GM18508 (cell line): Measurements from ENCODE around the gene BMP7.
"Not testable (repeated sequence)": the region's sequence is repeated elsewhere in the genome, so short reads cannot be mapped to it uniquely, and the experiment has no call there.

Experiments used
- ATAC-seq: cut with Tn5 transposase; IDR thresholded peaks from one replicate; pipeline ENCODE4 v1.9.1; 2021; ENCODE audit warnings: moderate number of reproducible peaks; ENCODE audit not compliant: insufficient read depth, unreplicated experiment

Gene BMP7

DNA sequence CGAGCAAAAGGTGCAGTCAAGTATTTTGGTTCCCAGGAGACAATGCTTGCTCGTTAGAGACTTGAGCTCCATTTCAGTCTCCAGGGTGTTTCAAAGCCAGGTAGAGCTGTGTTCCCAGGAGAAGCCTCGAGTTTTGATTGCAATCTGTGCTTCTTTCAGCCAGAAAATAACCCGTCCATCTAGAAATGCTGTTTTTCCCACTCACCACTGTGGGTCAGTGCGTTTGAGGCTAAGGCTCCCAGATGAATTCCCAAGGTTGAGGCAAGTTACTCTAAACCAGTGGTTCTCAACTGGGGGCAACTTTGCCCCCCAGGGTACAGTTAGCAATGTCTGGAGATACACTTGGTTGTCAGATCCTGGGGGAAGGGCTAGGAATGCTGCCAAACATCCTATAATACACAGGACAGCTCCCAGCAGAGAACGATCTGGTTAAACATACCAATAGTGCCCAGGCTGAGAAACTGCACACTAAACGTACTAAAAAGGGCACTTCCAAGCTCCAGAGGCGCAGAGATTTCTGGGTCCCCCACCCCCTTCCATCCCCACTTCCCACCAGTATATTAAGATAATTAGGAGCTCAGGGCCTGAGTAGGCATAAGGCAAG, 13.8 kb downstream of the BMP7 start:
- no peak for ATAC-seq

DNA sequence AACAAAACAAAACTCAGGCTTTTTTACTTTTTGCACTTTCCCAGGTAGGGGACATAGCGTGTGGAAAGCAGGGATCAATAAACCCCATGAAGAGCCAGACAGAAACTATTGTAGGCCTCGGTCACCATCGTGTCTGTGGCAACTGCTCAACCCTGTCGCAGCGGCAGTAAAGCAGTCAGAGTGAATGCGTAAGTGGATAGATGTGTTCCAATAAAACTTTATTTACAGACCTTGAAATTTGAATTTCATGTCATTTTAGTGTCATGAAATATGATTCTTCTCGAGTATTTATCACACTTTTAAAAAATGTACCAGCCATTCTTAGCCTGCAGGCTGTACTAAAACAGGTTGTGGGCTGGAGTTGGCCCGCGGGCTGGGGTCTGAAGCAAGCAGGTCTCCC, 14.5 kb downstream of the BMP7 start:
- no peak for ATAC-seq

DNA sequence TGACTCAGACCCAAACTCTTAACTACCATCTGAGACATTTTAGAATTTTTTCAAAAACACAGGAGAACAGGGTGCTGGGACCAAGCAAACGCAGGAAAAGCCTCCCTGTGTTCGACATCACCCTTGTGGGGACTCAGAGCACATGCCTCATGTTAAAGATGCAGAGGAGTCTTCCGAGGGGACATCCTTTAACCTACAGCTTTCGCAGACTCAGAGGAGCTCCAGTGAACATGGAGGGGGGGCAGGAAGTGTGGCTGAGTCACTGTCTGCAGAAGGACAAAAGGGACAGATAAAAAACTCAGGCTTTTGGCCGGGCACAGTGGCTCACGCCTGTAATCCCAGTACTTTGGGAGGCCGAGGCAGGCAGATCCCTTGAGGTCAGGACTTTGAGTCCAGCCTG, 15.1 kb downstream of the BMP7 start:
- ATAC-seq: no peak

DNA sequence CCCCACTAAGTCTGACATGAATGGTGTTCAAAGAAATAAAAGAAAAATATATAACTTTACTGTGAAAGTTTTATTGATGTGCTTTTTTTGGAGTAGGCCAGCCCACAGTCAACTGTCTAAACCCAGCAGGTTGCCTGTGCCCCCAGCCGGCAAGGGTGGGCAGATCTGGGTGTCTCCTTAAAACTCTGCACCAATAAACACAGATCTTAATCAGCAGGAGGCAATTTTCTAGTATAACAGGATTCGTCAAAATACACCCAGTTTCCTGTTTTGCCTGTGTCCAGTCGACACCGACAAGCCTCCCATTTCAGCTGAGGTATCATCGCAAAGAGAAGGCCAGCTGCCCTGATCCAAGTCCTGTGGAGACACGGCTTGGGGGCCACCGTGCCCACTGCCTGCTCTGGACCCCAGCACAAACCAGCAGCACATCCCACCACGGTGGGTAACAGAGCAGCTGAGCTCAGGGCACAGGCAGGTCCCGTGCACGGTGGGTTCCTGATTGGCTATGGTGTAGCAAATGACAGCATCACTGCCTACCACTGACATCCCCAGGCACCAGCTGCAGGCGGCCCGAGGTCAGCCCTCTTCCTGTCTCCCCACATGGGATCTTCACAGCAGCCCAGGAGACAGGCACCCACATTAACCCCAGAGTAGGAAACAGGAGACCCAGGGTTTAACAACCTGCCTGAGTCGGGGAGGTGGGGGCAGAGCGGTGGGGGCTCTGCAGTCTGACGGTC, 15.7 kb downstream of the BMP7 start:
- no peak for ATAC-seq

DNA sequence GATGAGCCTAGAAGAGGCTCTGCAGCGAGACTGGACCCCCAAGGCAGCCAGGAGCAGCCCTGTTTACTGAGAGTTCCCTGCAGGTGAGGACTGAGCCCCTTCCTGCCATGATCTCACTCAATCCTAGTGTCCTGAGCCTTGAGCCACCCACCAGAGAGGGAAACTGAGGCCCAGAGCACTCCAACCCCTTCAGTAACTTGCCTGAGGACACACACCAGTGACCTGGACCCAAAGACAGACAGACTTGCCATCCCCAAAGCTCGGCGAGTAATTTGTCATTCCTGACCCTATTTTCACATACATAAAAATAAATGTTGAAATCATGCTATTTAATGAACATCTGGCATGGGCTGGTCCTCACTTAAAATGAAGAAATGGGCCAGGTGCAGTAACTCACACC, 16.7 kb downstream of the BMP7 start:
- no peak for ATAC-seq

DNA sequence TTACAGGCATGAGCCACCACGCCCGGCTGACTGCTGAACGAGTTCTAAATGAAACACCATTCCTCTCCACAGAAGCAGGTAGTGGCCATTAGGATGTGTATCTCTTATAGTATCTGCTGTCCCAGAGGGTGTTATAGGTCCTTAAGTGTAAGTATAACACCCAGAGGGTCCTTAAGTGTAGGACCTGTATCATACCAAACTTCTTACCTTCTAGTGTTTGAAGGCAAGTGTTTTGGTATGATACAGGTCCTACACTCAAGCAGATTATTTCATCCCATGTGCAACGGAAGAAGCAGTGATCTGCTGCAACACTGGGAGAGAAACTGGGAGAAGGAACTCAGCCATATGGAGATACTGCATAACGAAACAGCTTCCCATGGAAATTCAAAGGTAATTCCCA, 17.4 kb downstream of the BMP7 start:
- no peak for ATAC-seq

- no peak for ATAC-seq
Observed at GRCh38 chr20:57248132-57248797, 18.2 kb downstream of the BMP7 start.

- ATAC-seq: no peak
Observed at GRCh38 chr20:57247292-57247965, 19.0 kb downstream of the BMP7 start.

- no peak for ATAC-seq
Observed at GRCh38 chr20:57245997-57246396, 20.4 kb downstream of the BMP7 start.

- ATAC-seq: no peak
Observed at GRCh38 chr20:57244627-57245214, 21.7 kb downstream of the BMP7 start.

DNA sequence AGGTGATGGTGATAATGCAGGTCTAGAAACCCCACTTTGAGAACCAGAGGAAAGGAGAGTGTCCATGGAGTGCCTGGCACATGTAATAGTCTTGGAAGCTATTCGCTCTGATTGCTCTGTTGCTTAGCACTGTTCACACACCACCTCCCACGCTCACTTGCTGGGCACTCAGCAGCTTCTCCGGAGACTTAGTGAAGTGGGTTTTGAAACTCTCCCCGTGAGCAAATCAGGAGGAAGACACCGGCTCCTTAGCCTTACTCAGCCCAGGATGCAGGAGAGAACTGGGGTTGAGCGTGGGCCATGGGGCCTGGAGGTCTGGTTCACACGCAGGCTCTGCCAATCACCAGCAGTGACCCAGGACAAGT, 22.2 kb downstream of the BMP7 start:
- ATAC-seq: no peak

GRCh38 chr20:57243480-57244220, 22.8 kb downstream of the BMP7 start:
- no peak for ATAC-seq

DNA sequence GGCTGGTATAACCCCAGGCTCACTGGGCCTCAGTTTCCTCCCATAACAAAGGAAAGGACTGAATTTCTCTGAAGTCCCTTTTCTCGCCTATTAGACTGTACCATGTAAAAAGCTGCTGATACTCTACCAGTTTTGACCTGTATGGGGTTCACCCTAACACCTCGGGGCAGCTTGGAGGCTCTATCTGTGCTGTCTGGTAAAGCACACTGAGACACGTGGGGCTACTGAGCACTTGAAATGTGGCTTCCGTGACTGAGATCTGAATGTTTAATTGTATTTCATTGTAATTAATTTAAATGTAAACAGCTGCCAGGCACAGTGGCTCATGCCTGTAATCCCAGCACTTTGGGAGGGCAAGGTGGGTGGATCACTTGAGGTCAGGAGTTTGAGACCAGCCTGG, 24.0 kb downstream of the BMP7 start:
- no peak for ATAC-seq

- ATAC-seq: no peak
Observed at GRCh38 chr20:57241363-57241991, 25.0 kb downstream of the BMP7 start.

DNA sequence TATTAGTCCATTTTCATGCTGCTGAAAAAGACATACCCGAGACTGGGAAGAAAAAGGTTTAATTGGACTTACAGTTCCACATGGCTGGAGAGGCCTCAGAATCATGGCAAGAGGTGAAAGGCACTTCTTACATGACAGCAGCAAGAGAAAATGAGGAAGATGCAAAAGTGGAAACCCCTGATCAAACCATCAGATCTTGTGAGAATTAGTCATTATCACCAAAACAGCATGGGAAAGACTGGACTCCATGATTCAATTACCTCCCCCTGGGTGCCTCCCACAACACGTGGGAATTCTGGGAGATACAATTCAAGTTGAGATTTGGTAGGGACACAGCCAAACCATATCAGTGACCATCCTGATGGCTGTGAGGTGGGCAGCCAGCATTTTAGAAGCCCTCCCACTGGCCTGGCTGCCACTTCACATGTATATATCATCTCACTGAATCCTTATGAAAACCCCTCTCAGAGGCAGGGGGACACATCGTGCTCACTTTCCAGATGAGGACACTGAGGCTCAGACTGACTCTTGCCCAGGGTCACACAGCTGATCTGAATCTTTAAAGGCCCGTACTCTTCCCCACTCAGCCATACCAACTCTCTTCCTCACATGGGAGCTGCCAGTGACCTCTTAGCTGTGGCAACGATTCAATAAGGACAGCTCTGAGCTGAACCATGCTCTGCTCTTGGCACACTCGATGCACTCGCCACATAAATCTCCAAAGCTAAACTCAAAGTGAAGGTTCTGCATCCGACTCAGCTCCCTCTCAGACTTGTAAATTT, 25.7 kb downstream of the BMP7 start:
- no peak for ATAC-seq

DNA sequence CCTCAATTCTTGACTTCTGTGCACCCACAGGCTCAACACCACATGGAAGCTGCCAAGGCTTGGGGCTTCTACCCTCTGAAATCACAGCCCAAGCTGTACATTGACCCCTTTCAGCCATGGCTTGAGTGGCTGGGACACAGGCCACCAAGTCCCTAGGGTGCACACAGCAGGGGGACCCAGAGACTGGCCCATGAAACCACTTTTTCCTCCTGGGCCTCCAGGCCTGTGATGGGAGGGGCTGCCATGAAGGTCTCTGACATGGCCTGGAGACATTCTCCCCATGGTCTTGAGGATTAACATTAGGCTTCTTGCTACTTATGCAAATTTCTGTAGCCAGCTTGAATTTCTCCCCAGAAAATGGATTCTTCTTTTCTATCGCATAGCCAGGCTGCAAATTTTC, 26.7 kb downstream of the BMP7 start:
- not testable (repeated sequence) for ATAC-seq

DNA sequence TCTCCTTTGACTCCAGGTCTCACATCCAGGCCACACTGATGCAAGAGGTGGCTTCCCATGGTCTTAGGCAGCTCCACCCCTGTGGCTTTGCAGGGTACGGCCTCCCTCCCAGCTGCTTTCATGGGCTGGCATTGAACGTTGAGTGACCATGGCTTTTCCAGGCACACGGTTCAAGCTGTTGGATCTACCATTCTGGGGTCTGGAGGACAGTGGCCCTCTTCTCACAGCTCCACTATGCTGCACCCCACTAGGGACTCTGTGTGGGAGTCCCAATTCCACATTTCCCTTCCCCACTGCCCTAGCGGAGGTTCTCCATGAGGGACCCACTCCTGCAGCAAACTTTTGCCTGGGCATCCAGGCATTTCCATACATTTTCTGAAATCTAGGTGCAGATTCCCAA, 27.1 kb downstream of the BMP7 start:
- not testable (repeated sequence) for ATAC-seq

DNA sequence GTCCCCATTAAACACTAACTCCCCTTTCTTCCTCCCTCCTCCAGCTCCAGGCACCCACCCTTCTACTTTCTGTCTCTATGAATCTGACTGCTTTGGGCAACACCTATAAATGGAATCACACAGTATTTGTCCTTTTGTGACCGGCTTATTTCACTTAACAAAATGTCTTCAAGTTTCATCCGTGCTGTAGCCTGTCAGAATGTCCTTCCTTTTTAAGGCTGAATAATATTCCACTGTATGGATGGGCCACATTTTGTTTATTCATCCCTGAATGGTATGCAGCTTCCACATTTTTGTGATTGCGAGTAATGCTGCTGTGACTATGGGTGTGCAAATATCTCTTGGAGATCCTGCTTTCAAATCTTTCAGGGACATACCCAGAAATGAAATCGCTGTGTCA, 28.4 kb downstream of the BMP7 start:
- ATAC-seq: no peak

DNA sequence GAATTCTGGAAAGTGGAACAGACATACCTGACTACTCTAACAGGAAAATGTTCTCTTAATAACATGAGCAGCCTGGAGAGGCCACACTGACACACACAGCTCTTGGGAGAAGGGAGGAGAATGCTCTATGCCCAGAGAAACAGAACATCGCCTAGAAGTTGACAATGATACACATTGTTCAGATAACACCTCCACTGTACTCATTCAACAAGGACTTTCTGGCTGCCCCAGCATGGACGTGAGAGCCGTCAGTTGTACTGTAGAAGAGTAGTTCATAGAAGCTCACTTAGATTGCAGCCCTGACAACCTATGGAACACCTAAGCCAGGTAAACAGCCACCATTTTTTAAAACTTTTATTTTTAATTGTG, 28.9 kb downstream of the BMP7 start:
- no peak for ATAC-seq
